AG10803 (cell line): Measurements from ENCODE around the gene CGB7.

Experiments
- DNase-seq: peaks from one replicate; pipeline ENCODE4 v3.0.0; 2010; ENCODE audit warnings: low read depth
- H3K4me3 ChIP-seq: 2 replicates; pipeline ENCODE4 v1.5.1; 2011; ENCODE audit warnings: mild to moderate bottlenecking, low read length, control low read depth
- TF ChIP-seq, protein P1 (sequence below): conservative IDR thresholded peaks from 2 replicates; pipeline ENCODE4 v1.5.1; 2011; ENCODE audit warnings: mild to moderate bottlenecking, low read length, control low read depth, inconsistent platforms

Gene CGB7

DNA sequence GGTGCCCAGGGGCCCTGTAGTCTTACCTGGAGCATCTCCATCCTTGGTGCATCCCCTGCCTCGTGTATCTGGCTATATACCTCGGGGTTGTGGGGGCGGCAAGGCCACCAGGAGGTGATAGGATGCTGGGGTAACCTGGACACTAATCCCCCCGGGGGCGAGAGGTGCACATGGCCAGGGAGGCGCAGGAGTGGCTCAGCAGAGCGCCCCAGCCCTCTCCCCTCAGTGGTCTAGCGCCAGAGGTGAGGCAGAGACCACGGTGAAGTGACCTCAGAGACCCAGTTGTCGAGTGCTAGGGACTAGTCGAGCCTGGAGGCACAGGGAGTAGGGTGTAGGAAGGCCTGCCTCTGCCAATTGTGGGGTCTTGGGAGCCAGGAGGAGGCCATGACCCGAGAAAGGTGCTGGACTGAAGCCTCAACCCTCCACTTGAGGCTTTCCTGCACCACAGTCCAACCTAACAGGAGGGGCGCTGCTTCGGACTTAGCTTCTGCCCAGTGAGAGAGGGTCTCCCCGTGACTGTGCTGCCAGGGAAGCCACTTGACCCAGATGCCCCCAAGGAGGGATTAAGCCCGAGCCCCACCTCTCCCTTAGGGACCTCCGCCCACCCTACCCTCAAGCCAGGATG is 40.4 kb downstream of the CGB7 start, which contains the start of gene LHB:
LHB (minus strand) TSS at position 51 of the 625 bp plus-strand sequence; CDS start at position 41, 10 bp downstream.
- H3K4me3 ChIP-seq: peak within 1 kb of the TSS; percentile 47
- TF ChIP-seq, protein P1, sequence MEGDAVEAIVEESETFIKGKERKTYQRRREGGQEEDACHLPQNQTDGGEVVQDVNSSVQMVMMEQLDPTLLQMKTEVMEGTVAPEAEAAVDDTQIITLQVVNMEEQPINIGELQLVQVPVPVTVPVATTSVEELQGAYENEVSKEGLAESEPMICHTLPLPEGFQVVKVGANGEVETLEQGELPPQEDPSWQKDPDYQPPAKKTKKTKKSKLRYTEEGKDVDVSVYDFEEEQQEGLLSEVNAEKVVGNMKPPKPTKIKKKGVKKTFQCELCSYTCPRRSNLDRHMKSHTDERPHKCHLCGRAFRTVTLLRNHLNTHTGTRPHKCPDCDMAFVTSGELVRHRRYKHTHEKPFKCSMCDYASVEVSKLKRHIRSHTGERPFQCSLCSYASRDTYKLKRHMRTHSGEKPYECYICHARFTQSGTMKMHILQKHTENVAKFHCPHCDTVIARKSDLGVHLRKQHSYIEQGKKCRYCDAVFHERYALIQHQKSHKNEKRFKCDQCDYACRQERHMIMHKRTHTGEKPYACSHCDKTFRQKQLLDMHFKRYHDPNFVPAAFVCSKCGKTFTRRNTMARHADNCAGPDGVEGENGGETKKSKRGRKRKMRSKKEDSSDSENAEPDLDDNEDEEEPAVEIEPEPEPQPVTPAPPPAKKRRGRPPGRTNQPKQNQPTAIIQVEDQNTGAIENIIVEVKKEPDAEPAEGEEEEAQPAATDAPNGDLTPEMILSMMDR: no peak
- no peak for DNase-seq

DNA sequence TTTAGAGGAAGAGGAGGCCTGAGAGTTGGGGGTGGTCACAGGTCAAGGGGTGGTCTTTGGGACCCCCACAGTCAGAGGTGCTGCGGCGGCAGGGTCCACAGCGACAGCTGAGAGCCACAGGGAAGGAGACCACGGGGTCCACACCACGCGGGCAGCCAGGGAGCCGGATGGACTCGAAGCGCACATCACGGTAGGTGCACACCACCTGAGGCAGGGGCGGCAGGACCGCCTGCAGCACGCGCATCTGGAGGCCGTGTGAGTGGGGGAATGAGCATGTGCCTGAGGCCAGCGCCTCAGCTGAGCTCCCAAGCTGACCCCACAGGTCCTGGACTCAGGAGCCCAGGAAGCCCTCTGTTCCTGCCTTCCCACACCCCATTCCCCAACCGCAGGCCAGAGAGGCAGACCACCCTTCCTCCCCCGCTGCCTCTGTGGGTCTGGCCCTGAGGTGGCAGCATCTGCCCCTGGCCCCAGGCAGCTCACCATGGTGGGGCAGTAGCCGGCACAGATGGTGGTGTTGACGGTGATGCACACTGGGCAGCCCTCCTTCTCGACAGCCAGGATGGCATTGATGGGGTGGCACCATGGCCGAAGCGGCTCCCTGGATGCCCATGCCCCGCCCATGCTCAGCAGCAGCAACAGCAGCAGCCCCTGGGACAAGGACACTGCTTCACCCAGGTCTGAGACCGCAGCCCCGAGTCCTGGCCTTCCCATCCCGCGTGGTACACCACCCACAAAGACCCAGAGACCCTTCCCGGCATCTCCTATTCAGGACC is 41.3 kb downstream of the CGB7 start:
- TF ChIP-seq, protein P1: no peak
- H3K4me3 ChIP-seq: no peak overlapping the region
- no peak for DNase-seq

DNA sequence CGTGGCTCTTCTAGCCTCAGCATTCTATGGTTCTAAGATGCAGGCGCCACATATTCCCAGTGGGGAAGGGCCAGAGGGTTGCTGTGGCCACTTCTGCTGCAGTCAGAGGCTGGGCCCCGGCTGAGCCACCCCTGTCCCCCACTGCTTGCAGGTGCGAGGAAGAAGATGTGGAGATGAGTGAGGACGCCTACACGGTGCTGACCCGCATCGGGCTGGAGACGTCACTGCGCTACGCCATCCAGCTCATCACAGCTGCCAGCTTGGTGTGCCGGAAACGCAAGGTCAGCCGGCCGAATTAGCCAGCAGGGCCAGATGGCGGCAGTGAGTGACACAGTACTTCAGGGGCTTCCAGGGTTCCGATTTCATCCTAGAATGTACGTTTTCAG is 42.7 kb downstream of the CGB7 start:
- TF ChIP-seq, protein P1: no peak
- DNase-seq: no peak
- no peak overlapping the region for H3K4me3 ChIP-seq

DNA sequence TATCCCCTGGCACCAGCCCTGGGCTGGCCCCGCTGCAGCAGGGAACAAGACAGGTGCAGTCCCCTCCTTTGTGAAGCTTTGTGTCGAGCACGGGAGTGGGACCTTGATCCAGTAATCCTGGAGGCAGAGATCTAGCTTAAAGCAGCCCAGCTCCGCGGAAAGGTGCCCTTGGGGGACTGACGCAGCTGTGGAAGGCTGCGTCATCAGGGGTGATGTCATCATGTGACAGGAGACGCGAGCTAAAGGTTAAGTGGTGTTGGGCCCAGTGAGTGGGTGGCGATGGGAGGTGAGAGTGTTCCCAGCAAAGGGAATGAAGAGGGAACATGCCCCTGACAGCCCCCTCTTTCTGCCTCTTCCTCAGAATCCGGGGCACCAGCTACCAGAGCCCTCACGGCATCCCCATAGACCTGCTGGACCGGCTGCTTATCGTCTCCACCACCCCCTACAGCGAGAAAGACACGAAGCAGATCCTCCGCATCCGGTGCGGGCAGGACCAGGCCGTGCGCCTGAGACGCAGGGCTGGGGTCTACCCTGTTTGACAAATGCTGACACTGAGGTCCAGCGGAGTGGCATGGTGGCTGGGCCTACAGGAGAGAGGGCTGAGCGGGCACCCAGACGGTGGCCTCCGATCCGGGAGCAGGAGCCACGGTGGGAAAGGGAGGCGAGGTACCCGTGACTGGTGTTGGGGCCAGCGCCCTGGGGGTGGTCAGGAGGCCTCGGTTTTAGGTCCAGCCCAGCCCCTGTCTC is 43.3 kb downstream of the CGB7 start:
- TF ChIP-seq, protein P1: no peak

DNA sequence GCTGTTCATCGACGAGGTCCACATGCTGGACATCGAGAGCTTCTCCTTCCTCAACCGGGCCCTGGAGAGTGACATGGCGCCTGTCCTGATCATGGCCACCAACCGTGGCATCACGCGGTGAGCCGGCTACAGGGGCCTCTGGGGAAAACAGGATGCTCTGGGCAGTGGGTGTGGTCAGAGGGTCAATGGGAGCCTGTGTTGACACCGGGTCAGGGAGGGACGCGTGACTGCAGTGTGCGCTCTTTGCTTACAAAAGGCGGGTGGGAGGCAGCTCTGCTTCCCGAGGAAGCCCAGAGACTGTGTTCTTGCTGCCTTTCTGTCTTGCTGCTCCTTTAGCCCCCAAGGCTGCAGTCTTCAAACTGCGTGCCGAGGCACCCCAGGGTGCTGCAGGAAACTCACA is 46.4 kb downstream of the CGB7 start:
- TF ChIP-seq, protein P1: no peak
- H3K4me3 ChIP-seq: no peak overlapping the region
- DNase-seq: no peak

More for the DNA sequence above, 43.3 kb downstream of the CGB7 start:
- H3K4me3 ChIP-seq: no peak overlapping the region
- no peak for DNase-seq

DNA sequence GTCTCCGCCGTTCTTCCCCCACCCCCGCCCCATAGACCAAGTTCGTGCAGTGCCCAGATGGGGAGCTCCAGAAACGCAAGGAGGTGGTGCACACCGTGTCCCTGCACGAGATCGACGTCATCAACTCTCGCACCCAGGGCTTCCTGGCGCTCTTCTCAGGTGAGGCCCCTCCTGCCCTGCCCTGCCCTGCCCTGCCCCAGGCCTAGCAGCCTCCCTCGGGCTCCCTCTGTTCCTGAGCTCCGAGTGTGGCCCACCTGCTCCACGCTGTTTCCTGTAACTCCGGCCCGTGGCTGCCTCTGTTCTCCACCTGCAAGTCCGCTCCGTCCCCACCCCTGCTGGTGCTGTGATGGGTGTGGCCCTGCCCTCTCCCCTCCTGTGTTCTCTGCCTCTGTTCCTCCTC is 47.1 kb downstream of the CGB7 start:
- no peak overlapping the region for H3K4me3 ChIP-seq
- no peak for DNase-seq
- TF ChIP-seq, protein P1: no peak

DNA sequence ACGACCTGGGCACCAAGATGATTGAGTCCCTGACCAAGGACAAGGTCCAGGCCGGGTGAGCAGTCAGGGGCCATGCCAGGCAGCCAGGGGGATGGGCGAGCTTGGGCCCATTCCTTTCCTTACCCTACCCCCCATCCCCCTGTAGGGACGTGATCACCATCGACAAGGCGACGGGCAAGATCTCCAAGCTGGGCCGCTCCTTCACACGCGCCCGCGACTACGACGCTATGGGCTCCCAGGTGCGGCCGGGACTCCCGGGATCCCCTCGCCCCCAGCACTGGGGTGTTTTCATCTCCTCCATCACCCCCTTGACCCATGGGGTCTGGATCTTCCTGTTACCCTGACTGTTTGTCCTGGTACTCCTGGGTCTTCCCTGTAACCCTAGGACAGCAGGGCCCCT is 47.7 kb downstream of the CGB7 start:
- H3K4me3 ChIP-seq: no peak overlapping the region
- no peak for DNase-seq
- TF ChIP-seq, protein P1: no peak
